TTC549 (cell line): ENCODE data around the gene GLS.

Experiments
- FAIRE-seq: peaks from 2 replicates; lab custom pipeline; 2012; peaks lifted over from hg19 to GRCh38; lab: Jason Lieb, UNC

Gene GLS

DNA sequence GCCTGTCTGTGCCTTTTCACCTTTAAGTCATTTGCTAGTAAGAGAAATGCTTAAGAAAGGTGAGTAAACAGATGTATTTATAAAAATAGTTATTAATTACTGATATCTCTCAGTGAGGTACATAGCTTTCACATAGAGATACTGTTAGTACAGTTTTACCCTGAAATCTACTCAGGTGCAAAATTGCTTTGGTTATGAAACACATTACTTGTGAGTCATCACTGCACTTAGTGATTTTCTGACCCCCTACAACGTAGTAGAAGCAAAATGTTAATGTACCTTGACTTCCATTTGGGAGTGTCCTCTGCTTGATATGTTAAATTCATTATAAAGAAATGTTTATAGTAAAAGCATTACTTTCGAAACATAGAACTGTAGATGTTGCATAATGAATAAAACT lies 6.5 kb downstream of the GLS start:
- no peak for FAIRE-seq

GRCh38 chr2:190888449-190888848 lies 7.8 kb downstream of the GLS start:
- no peak for FAIRE-seq

DNA sequence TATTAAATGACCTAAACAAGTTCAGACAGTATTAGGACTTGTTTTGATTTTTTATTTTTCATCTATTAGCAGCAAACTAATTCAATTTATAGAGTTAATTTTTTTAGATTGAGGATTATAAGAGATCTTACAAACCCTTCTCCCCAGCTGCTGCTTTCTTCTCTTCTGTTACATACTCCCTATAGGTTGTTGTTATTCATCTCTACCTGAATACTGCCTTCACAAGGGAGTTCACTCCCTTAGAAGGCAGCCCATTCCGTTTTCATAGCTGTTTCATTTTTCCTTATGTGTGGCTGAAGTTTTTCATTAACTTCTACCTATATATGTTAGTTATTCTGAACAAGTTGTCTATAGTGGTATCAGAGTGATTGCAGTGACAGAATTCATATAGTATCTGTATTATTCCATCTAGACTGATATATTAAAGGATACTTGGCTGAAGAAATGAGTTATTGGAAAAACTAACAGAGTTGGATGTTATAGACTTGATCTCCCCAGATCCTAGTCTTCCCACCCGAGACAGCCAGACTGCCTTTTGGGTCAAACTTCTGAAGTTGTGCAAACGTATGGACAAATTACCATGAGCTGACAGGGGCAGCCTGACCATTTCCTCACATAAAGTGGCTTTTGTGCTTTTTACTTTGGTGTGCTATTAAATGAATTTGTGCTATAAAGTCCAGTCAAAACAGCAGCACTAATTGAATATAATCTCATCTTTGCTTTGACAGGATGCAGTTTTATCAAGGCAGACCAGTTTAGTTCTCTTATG lies 8.7 kb downstream of the GLS start:
- FAIRE-seq = no peak

GRCh38 chr2:190891372-190891771 lies 10.8 kb downstream of the GLS start:
- FAIRE-seq = no peak

GRCh38 chr2:190891889-190892288 lies 11.3 kb downstream of the GLS start:
- no peak for FAIRE-seq

DNA sequence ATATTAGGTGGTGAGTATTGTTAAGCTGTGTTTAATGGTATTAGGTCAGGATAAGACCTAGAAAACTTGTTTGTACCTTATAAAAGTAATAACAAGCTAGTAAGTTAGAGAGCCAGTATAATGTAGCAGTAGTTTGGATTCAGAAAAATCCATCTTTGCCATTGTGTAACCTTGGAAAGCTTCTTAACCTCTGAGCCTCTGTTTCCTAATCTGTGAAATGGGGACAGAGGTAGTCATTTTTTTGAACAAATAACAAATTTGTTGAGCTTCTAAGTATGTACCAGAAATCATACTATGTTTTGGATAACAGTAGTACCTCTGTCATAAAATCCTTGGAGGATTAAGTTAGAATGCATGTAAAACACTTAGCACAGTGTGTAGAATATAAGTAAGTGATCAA lies 12.5 kb downstream of the GLS start:
- no peak for FAIRE-seq

DNA sequence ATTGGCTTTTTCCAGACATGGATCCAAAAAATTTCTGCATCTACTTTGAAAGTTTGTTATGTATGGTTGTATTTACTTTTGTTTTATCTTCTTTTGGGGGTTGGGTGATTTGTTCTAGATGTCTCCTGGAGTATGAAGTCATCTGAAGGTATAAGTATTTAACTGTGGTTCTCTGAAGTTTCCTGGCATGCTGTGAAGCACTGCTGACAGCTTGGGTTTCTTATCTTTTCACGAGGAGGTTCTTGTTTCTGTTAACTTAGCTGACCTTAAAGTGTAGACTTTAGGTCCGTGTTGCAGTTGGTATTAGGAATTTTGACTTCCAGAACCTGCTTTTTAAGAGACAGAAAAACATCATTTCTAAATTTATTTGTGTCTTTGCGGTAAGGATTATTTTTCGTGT lies 15.9 kb downstream of the GLS start:
- FAIRE-seq = no peak

DNA sequence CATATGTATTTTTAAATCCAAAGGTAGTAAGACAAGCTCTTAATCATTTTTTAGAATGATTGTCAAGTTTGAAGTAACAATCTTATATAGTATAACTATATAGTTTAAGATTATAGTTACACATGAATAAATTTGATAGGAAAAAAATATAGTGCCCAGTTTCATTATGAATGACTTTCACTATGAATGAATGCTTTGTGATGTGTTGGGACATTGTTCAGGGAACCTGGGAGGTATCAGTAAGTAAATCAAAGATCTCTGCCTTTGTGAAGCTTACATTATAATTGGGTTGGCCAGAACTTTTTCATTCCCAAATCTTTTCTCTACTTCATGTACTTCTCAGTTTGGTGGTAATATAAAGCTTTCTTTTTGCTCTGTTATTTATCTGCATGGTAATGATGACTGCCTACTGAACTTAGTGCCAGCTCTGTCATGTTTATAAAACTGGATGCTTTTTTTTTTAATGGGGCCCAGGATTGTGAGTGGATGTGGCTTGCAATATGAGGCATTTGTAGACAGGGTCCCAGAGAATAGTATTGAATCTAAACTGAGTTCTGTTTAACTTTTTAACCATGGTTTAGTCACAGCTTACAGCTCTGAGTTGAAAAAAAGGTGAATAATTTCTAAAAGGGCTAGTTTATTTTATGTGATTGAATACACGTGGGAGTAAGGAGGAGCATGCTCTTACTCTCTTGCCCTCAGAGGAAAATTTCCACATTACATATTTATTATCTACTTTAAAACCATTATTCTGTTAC lies 23.3 kb downstream of the GLS start:
- FAIRE-seq = peak; percentile 58

- FAIRE-seq = no peak
These were observed 24.1 kb downstream of the GLS start for GRCh38 chr2:190904640-190905261.

GRCh38 chr2:190908532-190908931 lies 27.9 kb downstream of the GLS start:
- FAIRE-seq = no peak

GRCh38 chr2:190909680-190910079 lies 29.1 kb downstream of the GLS start:
- no peak for FAIRE-seq

GRCh38 chr2:190910341-190911136 lies 29.9 kb downstream of the GLS start:
- peak; percentile 81 for FAIRE-seq

DNA sequence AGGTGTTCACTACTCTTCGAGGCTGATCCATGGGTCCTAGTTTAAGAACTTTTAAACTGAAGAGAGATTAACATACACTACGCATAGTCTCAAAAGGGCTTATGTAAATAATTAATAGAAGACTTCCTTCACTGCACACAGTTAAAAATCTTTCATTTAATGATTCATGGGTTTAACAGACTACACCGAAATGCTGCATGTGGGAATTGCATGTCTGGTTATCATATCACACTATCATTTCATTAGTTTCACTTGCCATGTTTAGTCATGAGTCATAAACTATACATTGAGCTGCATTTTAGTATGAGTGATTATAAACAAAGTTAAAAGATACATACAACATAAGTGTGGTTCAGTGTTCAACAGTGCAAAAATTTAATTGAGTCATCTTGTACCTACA lies 31.2 kb downstream of the GLS start:
- no peak for FAIRE-seq

DNA sequence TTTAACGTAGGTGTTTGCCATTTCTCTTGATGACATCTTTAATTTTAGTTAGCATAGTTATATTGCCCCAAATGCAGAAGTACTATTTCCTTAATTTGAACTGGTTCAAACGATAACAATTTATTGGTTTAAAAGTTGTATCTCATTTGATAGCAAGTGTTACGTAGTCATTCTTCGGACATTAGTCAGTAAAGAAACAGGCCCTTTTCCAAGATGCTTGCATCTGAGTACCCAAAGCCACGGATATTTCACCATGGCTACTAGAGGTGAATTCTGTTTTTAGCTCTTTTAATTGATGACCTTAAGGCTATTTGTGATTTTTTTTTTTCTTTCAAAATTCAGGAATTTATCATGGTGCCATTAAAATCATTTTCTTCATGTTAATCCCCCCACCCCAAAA lies 32.1 kb downstream of the GLS start:
- no peak for FAIRE-seq

DNA sequence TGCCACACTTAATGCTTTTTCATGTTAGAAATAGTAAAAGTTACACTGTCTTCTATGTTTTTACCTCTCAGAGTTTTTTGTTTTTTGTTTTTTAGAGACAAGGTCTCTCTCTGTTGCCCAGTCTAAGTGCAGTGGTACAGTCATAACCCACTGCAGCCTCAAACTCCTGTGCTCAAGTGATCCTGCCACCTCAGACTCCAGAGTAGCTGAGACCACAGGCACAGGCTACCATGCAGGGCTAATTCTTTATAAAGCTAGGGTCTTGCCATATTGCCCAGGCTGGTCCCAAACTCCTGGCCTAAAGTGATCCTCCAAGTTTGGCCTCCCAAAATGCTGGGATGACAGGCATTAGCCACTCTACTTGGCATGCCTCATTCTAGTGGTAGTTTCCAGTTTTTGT lies 33.1 kb downstream of the GLS start:
- FAIRE-seq = no peak

GRCh38 chr2:190916829-190917228 lies 36.2 kb downstream of the GLS start:
- no peak for FAIRE-seq

DNA sequence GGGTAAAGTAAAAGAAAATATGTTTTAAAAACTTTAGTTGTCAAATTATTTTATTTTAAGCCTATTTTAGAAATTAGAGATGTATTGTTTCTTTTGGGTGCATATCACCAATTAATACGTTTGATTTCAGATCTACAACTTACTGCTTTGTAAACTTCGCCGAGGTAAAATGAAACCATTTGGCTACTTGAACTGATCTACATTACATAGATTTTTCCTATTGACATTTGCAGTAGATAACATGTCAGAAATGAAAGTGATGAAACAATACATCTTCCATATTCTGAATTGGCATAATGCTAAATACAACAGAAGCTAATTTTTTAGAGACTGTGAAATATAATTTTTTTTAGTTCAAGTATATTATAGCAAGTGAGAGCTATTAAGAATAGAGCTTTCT lies 39.5 kb downstream of the GLS start:
- FAIRE-seq = no peak

DNA sequence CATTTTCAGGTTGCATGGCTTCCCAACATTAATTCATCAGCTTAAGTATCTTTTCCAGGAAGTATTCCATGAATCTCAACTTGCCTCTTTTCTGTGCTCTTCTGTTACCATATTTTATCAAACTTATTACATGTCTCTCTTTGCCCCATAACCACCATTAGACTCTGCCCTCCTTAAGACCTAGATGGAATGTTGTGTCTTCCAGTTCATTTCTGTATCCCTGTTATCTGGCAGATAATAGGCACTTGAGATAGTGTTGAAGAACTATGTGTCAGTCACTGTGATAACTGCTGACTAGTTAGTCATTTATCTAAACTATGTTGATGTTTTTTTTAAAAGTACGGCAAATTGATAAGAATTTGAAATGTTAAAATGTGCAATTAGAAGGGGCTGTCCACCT lies 41.8 kb downstream of the GLS start:
- FAIRE-seq = no peak

GRCh38 chr2:190927301-190927700 lies 46.7 kb downstream of the GLS start:
- no peak for FAIRE-seq

DNA sequence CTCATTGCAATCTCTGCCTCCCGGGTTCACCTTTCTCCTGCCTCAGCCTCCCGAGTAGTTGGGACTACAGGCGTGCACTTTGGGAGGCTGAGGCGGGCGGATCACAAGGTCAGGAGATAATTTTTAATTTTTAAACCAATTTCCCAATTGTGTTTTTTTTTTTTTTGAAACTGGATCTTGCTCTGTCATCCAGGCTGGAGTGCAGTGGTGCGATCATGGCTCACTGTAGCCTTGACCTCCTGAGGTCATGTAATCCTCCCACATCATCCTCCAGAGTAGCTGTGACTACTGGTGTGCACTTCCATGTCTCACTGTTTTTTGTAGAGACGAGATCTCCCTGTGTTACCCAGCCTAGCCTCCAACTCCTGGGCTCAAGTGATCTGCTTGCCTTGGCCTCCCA lies 49.3 kb downstream of the GLS start:
- no peak for FAIRE-seq

- FAIRE-seq = no peak
These were observed 49.8 kb downstream of the GLS start for GRCh38 chr2:190930411-190930810.

GRCh38 chr2:190932514-190932913 lies 51.9 kb downstream of the GLS start:
- FAIRE-seq = no peak

- peak; percentile 71 for FAIRE-seq
These were observed 52.7 kb downstream of the GLS start for GRCh38 chr2:190933361-190933760.
